HFFc6 (cell line): ENCODE measurements around the gene GUCY1A2. TPM values are rescaled to one million over a fixed set of nuclear protein-coding genes. Genes with fewer than 3 reads are reported as not detected.
"Not testable (repeated sequence)": the region's sequence is repeated elsewhere in the genome, so short reads cannot be mapped to it uniquely, and the experiment has no call there.

Experiments used
- DNase-seq: peaks from one replicate; pipeline ENCODE4 v3.0.0-alpha.2; 2018
- H3K27ac Mint-ChIP-seq: 2 replicates; pipeline ENCODE4 v1.8.0; 2020; ENCODE audit warnings: mild to moderate bottlenecking, mixed read lengths
- H3K27me3 Mint-ChIP-seq: 2 replicates; pipeline ENCODE4 v1.8.0; 2021; ENCODE audit warnings: mild to moderate bottlenecking, moderate library complexity, mixed read lengths; ENCODE audit not compliant: insufficient read depth
- H3K36me3 Mint-ChIP-seq: 2 replicates; pipeline ENCODE4 v1.8.0; 2021; ENCODE audit warnings: low read depth, mixed read lengths
- H3K4me1 Mint-ChIP-seq: 2 replicates; pipeline ENCODE4 v1.8.0; 2020; ENCODE audit warnings: low read depth, mixed read lengths
- H3K4me3 Mint-ChIP-seq: 2 replicates; pipeline ENCODE4 v1.8.0; 2020; ENCODE audit warnings: mild to moderate bottlenecking, moderate library complexity, mixed read lengths
- H3K9me3 Mint-ChIP-seq: 2 replicates; pipeline ENCODE4 v1.8.0; 2020; ENCODE audit warnings: mild to moderate bottlenecking, mixed read lengths
- total RNA-seq, 6 experiments: library from RNA; stranded (reverse); fragmentation: NEBNext Ultra II Directional; extraction: Animal tissue kit (Norgen Biotek cat#: 25700); gene quantifications; 2 replicates in 1 of 6; 3 replicates in 5 of 6; pipeline ENCODE4 v1.2.3, GENCODE V29; 2021
- TF ChIP-seq, protein P1 (sequence below): fragments of 200-600 bp; sonication (generic); IDR thresholded peaks from 2 replicates; pipeline ENCODE4 v1.5.0; 2021; ENCODE audit warnings: antibody characterized with exemption, mild to moderate bottlenecking

GUCY1A2 gene
- total RNA-seq, 6 experiments from 2014 or later: 0.05 to 0.21 (median 0.10) TPM; not detected in 1

DNA sequence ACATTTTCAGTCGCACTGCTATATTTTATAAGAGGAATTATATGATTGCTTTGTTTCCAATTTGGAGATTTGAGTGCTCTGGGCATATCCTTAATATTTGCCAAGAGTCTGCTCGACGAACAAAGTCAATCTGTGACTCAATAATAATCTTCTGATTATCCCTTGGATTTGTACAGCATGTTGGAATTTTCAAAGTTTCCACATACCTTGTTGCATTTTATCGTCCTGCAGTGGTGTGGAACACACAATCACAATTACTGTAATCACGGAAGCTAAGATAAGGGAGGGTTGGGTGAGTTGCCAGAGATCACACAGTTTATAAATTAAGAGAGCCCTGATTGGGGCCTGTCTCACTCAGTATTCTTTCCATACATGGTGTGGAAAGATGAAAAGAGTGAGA, 189.3 kb downstream of the GUCY1A2 start:
- Mint-ChIP-seq H3K27me3 (no peaks in the 10 kb centered on the region), H3K9me3 (peaks cover 19% of the 10 kb centered on the region), H3K27ac (no peak overlapping the region), H3K4me3 (no peak overlapping the region), H3K36me3 (0 out of 2 replicates have a peak, but pooled peaks cover 4% of the 10 kb centered on the region), H3K4me1 (no peaks in the 10 kb centered on the region)
- TF ChIP-seq, protein P1, sequence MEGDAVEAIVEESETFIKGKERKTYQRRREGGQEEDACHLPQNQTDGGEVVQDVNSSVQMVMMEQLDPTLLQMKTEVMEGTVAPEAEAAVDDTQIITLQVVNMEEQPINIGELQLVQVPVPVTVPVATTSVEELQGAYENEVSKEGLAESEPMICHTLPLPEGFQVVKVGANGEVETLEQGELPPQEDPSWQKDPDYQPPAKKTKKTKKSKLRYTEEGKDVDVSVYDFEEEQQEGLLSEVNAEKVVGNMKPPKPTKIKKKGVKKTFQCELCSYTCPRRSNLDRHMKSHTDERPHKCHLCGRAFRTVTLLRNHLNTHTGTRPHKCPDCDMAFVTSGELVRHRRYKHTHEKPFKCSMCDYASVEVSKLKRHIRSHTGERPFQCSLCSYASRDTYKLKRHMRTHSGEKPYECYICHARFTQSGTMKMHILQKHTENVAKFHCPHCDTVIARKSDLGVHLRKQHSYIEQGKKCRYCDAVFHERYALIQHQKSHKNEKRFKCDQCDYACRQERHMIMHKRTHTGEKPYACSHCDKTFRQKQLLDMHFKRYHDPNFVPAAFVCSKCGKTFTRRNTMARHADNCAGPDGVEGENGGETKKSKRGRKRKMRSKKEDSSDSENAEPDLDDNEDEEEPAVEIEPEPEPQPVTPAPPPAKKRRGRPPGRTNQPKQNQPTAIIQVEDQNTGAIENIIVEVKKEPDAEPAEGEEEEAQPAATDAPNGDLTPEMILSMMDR: no peak
- no peak for DNase-seq

DNA sequence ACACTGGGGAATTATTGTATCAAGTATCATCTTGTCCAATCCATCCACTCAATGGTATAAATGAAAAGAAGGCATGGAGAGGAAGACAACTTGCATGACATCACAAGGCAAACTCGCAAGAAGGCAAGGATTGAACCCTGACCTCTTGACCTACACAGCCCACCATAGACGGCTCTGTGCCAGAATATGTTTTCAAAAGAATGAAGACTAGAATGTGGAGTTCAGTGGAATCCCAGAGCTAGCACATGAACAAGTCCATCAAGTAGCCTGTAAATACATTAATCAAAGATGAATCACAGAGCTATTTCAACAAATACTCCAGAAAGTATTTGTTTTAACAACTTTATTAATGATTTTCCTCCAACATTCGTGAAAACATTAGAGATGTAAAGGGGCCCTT, 189.7 kb downstream of the GUCY1A2 start:
- no peak overlapping the region for H3K4me3 Mint-ChIP-seq
- H3K27me3 Mint-ChIP-seq: no peaks in the 10 kb centered on the region
- H3K9me3 Mint-ChIP-seq: peaks cover 22% of the 10 kb centered on the region
- H3K36me3 Mint-ChIP-seq: 0 out of 2 replicates have a peak, but pooled peaks cover 4% of the 10 kb centered on the region
- no peak overlapping the region for H3K27ac Mint-ChIP-seq
- H3K4me1 Mint-ChIP-seq: no peaks in the 10 kb centered on the region
- TF ChIP-seq, protein P1: no peak
- no peak for DNase-seq

- DNase-seq: no peak
- no peak overlapping the region for H3K4me3 Mint-ChIP-seq
- TF ChIP-seq, protein P1: no peak
- H3K36me3 Mint-ChIP-seq: 0 out of 2 replicates have a peak, but pooled peaks cover 4% of the 10 kb centered on the region
- H3K27ac Mint-ChIP-seq: no peak overlapping the region
- H3K9me3 Mint-ChIP-seq: peaks cover 29% of the 10 kb centered on the region
- H3K27me3 Mint-ChIP-seq: no peaks in the 10 kb centered on the region
- H3K4me1 Mint-ChIP-seq: no peaks in the 10 kb centered on the region
Observed at GRCh38 chr11:106827687-106828086, 190.6 kb downstream of the GUCY1A2 start.

DNA sequence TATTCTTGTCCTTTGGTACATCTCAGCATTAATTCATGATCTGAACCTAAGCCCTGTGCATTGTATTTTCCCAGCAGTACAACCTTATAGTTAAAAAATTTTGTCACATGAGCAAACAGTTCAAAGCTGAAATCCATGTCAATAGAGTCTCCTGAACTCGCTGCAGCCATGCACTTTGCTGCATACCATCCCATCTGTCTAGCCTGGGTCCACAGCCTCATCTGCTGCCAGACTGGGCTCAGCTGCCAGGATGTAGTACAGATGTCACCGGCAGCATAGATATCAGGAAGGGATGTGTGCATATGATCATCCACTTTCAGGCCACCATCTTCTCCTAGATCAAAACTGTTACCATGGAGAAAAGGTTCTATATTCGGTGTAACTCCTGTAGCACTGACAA, 191.7 kb downstream of the GUCY1A2 start:
- H3K27me3 Mint-ChIP-seq, H3K4me1 Mint-ChIP-seq, H3K4me3 Mint-ChIP-seq, H3K36me3 Mint-ChIP-seq, DNase-seq, H3K27ac Mint-ChIP-seq: not testable (repeated sequence)
- H3K9me3 Mint-ChIP-seq: peaks cover 32% of the 10 kb centered on the region

DNA sequence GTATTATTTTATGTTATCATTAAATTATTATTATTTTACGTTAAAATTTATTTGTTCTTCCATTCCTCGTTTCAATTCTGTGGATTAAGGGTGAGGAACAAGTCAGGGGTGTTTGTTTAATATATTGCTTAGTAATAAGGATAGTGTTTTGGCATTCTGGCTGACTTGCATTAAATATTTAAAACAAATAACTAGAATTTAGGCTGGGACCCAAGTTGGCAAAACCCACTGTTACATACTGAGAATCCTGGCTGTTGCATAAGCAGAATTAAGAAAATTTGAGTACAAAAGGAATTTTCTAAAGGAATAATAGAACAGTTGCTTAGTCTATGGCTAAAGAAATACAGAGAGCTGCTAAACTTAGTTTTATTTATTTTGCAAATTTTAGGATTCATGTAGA, 196.4 kb downstream of the GUCY1A2 start:
- TF ChIP-seq, protein P1: no peak
- no peak overlapping the region for H3K27ac Mint-ChIP-seq
- peaks cover 17% of the 10 kb centered on the region for H3K9me3 Mint-ChIP-seq
- H3K4me1 Mint-ChIP-seq: no peaks in the 10 kb centered on the region
- no peak for DNase-seq
- H3K27me3 Mint-ChIP-seq: no peaks in the 10 kb centered on the region
- H3K36me3 Mint-ChIP-seq: no peaks in the 10 kb centered on the region
- no peak overlapping the region for H3K4me3 Mint-ChIP-seq

- no peaks in the 10 kb centered on the region for H3K36me3 Mint-ChIP-seq
- no peak overlapping the region for H3K4me3 Mint-ChIP-seq
- H3K4me1 Mint-ChIP-seq: no peaks in the 10 kb centered on the region
- TF ChIP-seq, protein P1: no peak
- peaks cover 13% of the 10 kb centered on the region for H3K9me3 Mint-ChIP-seq
- no peaks in the 10 kb centered on the region for H3K27me3 Mint-ChIP-seq
- no peak for DNase-seq
- no peak overlapping the region for H3K27ac Mint-ChIP-seq
Observed at GRCh38 chr11:106821291-106821690, 197.0 kb downstream of the GUCY1A2 start.
